HepG2 (cell line): ENCODE results near the gene SIVA1. TPM values are rescaled to one million over a fixed set of nuclear protein-coding genes. Genes with fewer than 3 reads are reported as not detected.
A peak's percentile ranks its signal among the peaks of the same experiment; 100 is the strongest.

ENCODE experiments used
- AGO2 ChIP-seq: fragments of 200-400 bp; formaldehyde crosslinking; optimal IDR thresholded peaks from 2 replicates; pipeline ENCODE3; 2017; ENCODE audit warnings: mild to moderate bottlenecking, low read depth, low read length, moderate library complexity
- BRCA1 ChIP-seq: sonication (generic); formaldehyde crosslinking; IDR thresholded peaks from 2 replicates; pipeline ENCODE4 v1.4.0; 2020; ENCODE audit warnings: missing genetic modification reagents
- DNMT3B ChIP-seq: conservative IDR thresholded peaks from 2 replicates; pipeline ENCODE4 v1.6.1; 2016; ENCODE audit warnings: missing biosample characterization, control low read depth
- DR1 ChIP-seq: sonication (generic); formaldehyde crosslinking; IDR thresholded peaks from 2 replicates; pipeline ENCODE4 v1.8.0; 2021; ENCODE audit warnings: mild to moderate bottlenecking, missing genetic modification reagents, inconsistent platforms
- HOXA9 ChIP-seq: sonication (generic); formaldehyde crosslinking; IDR thresholded peaks from 2 replicates; pipeline ENCODE4 v1.8.1; 2022; ENCODE audit warnings: missing genetic modification reagents, mild to moderate bottlenecking, moderate library complexity, borderline replicate concordance
- HOXD1 ChIP-seq: sonication (generic); formaldehyde crosslinking; IDR thresholded peaks from 2 replicates; pipeline ENCODE4 v1.5.0; 2020; ENCODE audit warnings: missing genetic modification reagents
- JUND ChIP-seq: sonication (generic); formaldehyde crosslinking; IDR thresholded peaks from 2 replicates; pipeline ENCODE4 v1.8.0; 2022; ENCODE audit warnings: mild to moderate bottlenecking, missing genetic modification reagents
- KLF13 ChIP-seq: sonication (generic); formaldehyde crosslinking; IDR thresholded peaks from 2 replicates; pipeline ENCODE4 v1.4.0; 2020; ENCODE audit warnings: mild to moderate bottlenecking, missing genetic modification reagents
- MEIS1 ChIP-seq: sonication (generic); formaldehyde crosslinking; IDR thresholded peaks from 2 replicates; pipeline ENCODE4 v1.9.0; 2021; ENCODE audit warnings: mild to moderate bottlenecking, missing genetic modification reagents, moderate library complexity, borderline replicate concordance
- POLR2AphosphoS5 ChIP-seq: IDR thresholded peaks from 2 replicates; pipeline ENCODE4 v1.6.1; 2012; ENCODE audit warnings: low read depth, low read length
- RBM39 ChIP-seq: fragments of 200-400 bp; formaldehyde crosslinking; IDR thresholded peaks from one replicate; pipeline ENCODE4 v1.6.1; 2018; ENCODE audit warnings: antibody characterized with exemption, mild to moderate bottlenecking, low read depth, low read length; ENCODE audit not compliant: poor library complexity, severe bottlenecking
- SIN3B ChIP-seq: fragments of 150-350 bp; IDR thresholded peaks from 2 replicates; pipeline ENCODE4 v1.6.1; 2014; ENCODE audit warnings: low read length
- SRSF4 ChIP-seq: fragments of 200-400 bp; formaldehyde crosslinking; IDR thresholded peaks from one replicate; pipeline ENCODE4 v1.6.1; 2018; ENCODE audit warnings: mild to moderate bottlenecking, low read depth, low read length, moderate library complexity; ENCODE audit not compliant: poor library complexity, severe bottlenecking
- ZBTB20 ChIP-seq: sonication (generic); formaldehyde crosslinking; IDR thresholded peaks from 2 replicates; pipeline ENCODE4 v1.8.1; 2023; ENCODE audit warnings: missing genetic modification reagents, low read depth, mild to moderate bottlenecking, borderline replicate concordance
- ZNF230 ChIP-seq: sonication (generic); formaldehyde crosslinking; IDR thresholded peaks from 2 replicates; pipeline ENCODE4 v1.4.0; 2020; ENCODE audit warnings: mild to moderate bottlenecking, missing genetic modification reagents
- ZNF251 ChIP-seq: sonication (generic); formaldehyde crosslinking; IDR thresholded peaks from 2 replicates; pipeline ENCODE4 v1.9.0; 2021; ENCODE audit warnings: mild to moderate bottlenecking, missing genetic modification reagents
- ZNF260 ChIP-seq: sonication (generic); formaldehyde crosslinking; IDR thresholded peaks from 2 replicates; pipeline ENCODE4 v1.4.0; 2020; ENCODE audit warnings: missing genetic modification reagents, low read depth, mild to moderate bottlenecking, borderline replicate concordance
- ZNF317 ChIP-seq: sonication (generic); formaldehyde crosslinking; IDR thresholded peaks from 2 replicates; pipeline ENCODE4 v1.5.0; 2020; ENCODE audit warnings: mild to moderate bottlenecking, missing genetic modification reagents
- ZNF33B ChIP-seq: sonication (generic); formaldehyde crosslinking; IDR thresholded peaks from 2 replicates; pipeline ENCODE4 v1.5.1; 2020; ENCODE audit warnings: mild to moderate bottlenecking, missing genetic modification reagents
- ZNF562 ChIP-seq: sonication (generic); formaldehyde crosslinking; IDR thresholded peaks from 2 replicates; pipeline ENCODE4 v1.8.0; 2022; ENCODE audit warnings: missing genetic modification reagents, borderline replicate concordance
- ZNF704 ChIP-seq: sonication (generic); formaldehyde crosslinking; IDR thresholded peaks from 2 replicates; pipeline ENCODE4 v1.8.1; 2023; ENCODE audit warnings: mild to moderate bottlenecking, inconsistent platforms, moderate library complexity, missing genetic modification reagents, borderline replicate concordance
- ZNF737 ChIP-seq: sonication (generic); formaldehyde crosslinking; IDR thresholded peaks from 2 replicates; pipeline ENCODE4 v1.5.0; 2020; ENCODE audit warnings: missing genetic modification reagents, mild to moderate bottlenecking, borderline replicate concordance
- ZNF746 ChIP-seq: sonication (generic); formaldehyde crosslinking; IDR thresholded peaks from 2 replicates; pipeline ENCODE4 v1.8.0; 2022; ENCODE audit warnings: mild to moderate bottlenecking, missing genetic modification reagents
- ZNF768 ChIP-seq: sonication (generic); formaldehyde crosslinking; IDR thresholded peaks from 2 replicates; pipeline ENCODE4 v1.4.0; 2020; ENCODE audit warnings: missing genetic modification reagents
- polyA plus RNA-seq, 8 experiments: library from polyadenylated mRNA; depleted of rRNA in 3 of 8; stranded (reverse) in 7 of 8; unstranded in 1 of 8; fragments of >200 nt; fragmentation: Illumina TruSeq in 4 of 8; extraction: Trizol in 4 of 8; gene quantifications; 2 replicates each; pipeline versions ENCODE4 v1.2.1 to v1.2.3, GENCODE V29; 2011 to 2016; ENCODE audit warnings: low read depth in 4 of 8, missing spikeins in 1 of 8, mixed read lengths in 1 of 8; ENCODE audit not compliant: insufficient read depth in 1 of 8
- total RNA-seq, 5 experiments: library from RNA; depleted of rRNA; stranded (reverse); fragments of >200 nt; fragmentation: Illumina TruSeq; extraction: Trizol; gene quantifications; 2 replicates each; pipeline ENCODE4 v1.2.3, GENCODE V29; 2016; ENCODE audit warnings: low read depth in 1 of 5
- TF ChIP-seq, protein P1 (sequence below): sonication (generic); formaldehyde crosslinking; IDR thresholded peaks from 2 replicates; pipeline ENCODE4 v1.4.0; 2020; ENCODE audit warnings: missing genetic modification reagents
- TF ChIP-seq, protein P2 (sequence below): sonication (generic); formaldehyde crosslinking; IDR thresholded peaks from 2 replicates; pipeline ENCODE4 v1.4.0; 2020; ENCODE audit warnings: missing genetic modification reagents
- TF ChIP-seq, protein P3 (sequence below): sonication (generic); formaldehyde crosslinking; IDR thresholded peaks from 2 replicates; pipeline ENCODE4 v1.4.0; 2020; ENCODE audit warnings: mild to moderate bottlenecking, missing genetic modification reagents

SIVA1 gene
- total and polyA plus RNA-seq, 2 of the 13 experiments (the other 11 are each of a cell fraction or from before 2014, with no cell fraction given): 123 to 186 TPM

- TF ChIP-seq ZNF317 (no peak), JUND (CRISPR knock-in tag) (peak; percentile 79), RBM39 (no peak), BRCA1 (no peak), DR1 (CRISPR knock-in tag) (no peak), MEIS1 (CRISPR knock-in tag) (no peak), ZNF768 (CRISPR knock-in tag) (peak; percentile 78), ZNF260 (CRISPR knock-in tag) (no peak), ZNF746 (CRISPR knock-in tag) (no peak), ZNF251 (no peak), POLR2AphosphoS5 (peak; percentile 33; the same call in 1 of the 2 replicates), ZNF562 (no peak), HOXD1 (CRISPR knock-in tag) (no peak), ZBTB20 (CRISPR knock-in tag) (0 out of 2 replicates have a peak, but pooled peaks have one; percentile 54), ZNF704 (CRISPR knock-in tag) (no peak), HOXA9 (no peak), AGO2 (peak; percentile 90), SIN3B (no peak), ZNF737 (CRISPR knock-in tag) (no peak), KLF13 (CRISPR knock-in tag) (no peak), ZNF33B (CRISPR knock-in tag) (no peak), SRSF4 (no peak), DNMT3B (CRISPR knock-in tag) (no peak), ZNF230 (CRISPR knock-in tag) (no peak)
- TF ChIP-seq, protein P1, sequence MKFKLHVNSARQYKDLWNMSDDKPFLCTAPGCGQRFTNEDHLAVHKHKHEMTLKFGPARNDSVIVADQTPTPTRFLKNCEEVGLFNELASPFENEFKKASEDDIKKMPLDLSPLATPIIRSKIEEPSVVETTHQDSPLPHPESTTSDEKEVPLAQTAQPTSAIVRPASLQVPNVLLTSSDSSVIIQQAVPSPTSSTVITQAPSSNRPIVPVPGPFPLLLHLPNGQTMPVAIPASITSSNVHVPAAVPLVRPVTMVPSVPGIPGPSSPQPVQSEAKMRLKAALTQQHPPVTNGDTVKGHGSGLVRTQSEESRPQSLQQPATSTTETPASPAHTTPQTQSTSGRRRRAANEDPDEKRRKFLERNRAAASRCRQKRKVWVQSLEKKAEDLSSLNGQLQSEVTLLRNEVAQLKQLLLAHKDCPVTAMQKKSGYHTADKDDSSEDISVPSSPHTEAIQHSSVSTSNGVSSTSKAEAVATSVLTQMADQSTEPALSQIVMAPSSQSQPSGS (CRISPR knock-in tag): no peak
- TF ChIP-seq, protein P2, sequence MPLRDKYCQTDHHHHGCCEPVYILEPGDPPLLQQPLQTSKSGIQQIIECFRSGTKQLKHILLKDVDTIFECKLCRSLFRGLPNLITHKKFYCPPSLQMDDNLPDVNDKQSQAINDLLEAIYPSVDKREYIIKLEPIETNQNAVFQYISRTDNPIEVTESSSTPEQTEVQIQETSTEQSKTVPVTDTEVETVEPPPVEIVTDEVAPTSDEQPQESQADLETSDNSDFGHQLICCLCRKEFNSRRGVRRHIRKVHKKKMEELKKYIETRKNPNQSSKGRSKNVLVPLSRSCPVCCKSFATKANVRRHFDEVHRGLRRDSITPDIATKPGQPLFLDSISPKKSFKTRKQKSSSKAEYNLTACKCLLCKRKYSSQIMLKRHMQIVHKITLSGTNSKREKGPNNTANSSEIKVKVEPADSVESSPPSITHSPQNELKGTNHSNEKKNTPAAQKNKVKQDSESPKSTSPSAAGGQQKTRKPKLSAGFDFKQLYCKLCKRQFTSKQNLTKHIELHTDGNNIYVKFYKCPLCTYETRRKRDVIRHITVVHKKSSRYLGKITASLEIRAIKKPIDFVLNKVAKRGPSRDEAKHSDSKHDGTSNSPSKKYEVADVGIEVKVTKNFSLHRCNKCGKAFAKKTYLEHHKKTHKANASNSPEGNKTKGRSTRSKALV (CRISPR knock-in tag): no peak; the same call in 1 of the 2 replicates
- TF ChIP-seq, protein P3, sequence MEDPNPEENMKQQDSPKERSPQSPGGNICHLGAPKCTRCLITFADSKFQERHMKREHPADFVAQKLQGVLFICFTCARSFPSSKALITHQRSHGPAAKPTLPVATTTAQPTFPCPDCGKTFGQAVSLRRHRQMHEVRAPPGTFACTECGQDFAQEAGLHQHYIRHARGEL (CRISPR knock-in tag): no peak
These were observed 3.8 kb upstream of the SIVA1 start (continued) for GRCh38 chr14:104749111-104749649.
